GM12865 (cell line): ENCODE measurements around the gene RNLS.
"Not testable (repeated sequence)": the region's sequence is repeated elsewhere in the genome, so short reads cannot be mapped to it uniquely, and the experiment has no call there.

Source experiments
- DNase-seq: peaks from one replicate; pipeline ENCODE4 v3.0.0; 2010; ENCODE audit warnings: low read depth
- H3K4me3 ChIP-seq: 2 replicates; pipeline ENCODE4 v1.5.1; 2011; ENCODE audit warnings: mild to moderate bottlenecking, low read depth, low read length, control low read depth
- TF ChIP-seq, protein P1 (sequence below): IDR thresholded peaks from 2 replicates; pipeline ENCODE4 v1.5.1; 2011; ENCODE audit warnings: low read length, control low read depth, low read depth, inconsistent platforms; ENCODE audit not compliant: insufficient read depth; ENCODE audit errors: missing control alignments

Gene RNLS

GRCh38 chr10:88278912-88279311 is 304.2 kb downstream of the RNLS start:
- no peak overlapping the region for H3K4me3 ChIP-seq
- TF ChIP-seq, protein P1, sequence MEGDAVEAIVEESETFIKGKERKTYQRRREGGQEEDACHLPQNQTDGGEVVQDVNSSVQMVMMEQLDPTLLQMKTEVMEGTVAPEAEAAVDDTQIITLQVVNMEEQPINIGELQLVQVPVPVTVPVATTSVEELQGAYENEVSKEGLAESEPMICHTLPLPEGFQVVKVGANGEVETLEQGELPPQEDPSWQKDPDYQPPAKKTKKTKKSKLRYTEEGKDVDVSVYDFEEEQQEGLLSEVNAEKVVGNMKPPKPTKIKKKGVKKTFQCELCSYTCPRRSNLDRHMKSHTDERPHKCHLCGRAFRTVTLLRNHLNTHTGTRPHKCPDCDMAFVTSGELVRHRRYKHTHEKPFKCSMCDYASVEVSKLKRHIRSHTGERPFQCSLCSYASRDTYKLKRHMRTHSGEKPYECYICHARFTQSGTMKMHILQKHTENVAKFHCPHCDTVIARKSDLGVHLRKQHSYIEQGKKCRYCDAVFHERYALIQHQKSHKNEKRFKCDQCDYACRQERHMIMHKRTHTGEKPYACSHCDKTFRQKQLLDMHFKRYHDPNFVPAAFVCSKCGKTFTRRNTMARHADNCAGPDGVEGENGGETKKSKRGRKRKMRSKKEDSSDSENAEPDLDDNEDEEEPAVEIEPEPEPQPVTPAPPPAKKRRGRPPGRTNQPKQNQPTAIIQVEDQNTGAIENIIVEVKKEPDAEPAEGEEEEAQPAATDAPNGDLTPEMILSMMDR: no peak
- no peak for DNase-seq

- H3K4me3 ChIP-seq, DNase-seq: not testable (repeated sequence)
Observed at GRCh38 chr10:88276945-88277344, 306.2 kb downstream of the RNLS start.

DNA sequence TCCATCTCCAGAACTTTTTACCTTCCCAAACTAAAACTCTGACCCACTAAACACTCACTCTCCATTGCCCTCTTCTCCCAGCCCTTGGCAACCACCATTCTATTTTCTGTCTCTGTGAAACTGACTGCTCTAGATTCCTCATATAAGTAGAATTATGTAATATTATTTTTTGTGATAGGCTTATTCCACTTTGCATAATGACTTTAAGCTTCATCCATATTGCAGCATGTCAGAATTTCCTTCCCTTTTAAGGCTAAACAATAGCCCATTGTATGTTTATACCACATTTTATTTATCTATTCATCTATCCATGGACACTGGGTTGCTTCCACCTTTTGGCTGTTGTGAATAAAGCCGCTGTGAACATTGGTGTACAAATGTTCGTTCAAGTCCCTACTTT is 308.8 kb downstream of the RNLS start:
- no peak overlapping the region for H3K4me3 ChIP-seq
- TF ChIP-seq, protein P1: no peak
- no peak for DNase-seq

- no peak overlapping the region for H3K4me3 ChIP-seq
- TF ChIP-seq, protein P1: no peak
- DNase-seq: no peak
Observed at GRCh38 chr10:88273567-88273966, 309.6 kb downstream of the RNLS start.

GRCh38 chr10:88271761-88272543 is 311.2 kb downstream of the RNLS start:
- peak overlapping the region; percentile 20 for H3K4me3 ChIP-seq
- TF ChIP-seq, protein P1: no peak
- no peak for DNase-seq

GRCh38 chr10:88270871-88271713 is 312.0 kb downstream of the RNLS start:
- DNase-seq: peak; percentile 97
- TF ChIP-seq, protein P1: no peak
- H3K4me3 ChIP-seq: peak overlapping the region; percentile 38

GRCh38 chr10:88270061-88270808 is 312.9 kb downstream of the RNLS start:
- DNase-seq: no peak
- TF ChIP-seq, protein P1: no peak
- H3K4me3 ChIP-seq: peak overlapping the region; percentile 38; the same call in 1 of the 2 replicates
